GM21367 (cell line): ENCODE measurements around the gene CUL7.
"Not testable (repeated sequence)": the region's sequence is repeated elsewhere in the genome, so short reads cannot be mapped to it uniquely, and the experiment has no call there.

Experiments
- ATAC-seq: cut with Tn5 transposase; IDR thresholded peaks from one replicate; pipeline ENCODE4 v1.9.1; 2021; ENCODE audit not compliant: unreplicated experiment

The CUL7 gene

DNA sequence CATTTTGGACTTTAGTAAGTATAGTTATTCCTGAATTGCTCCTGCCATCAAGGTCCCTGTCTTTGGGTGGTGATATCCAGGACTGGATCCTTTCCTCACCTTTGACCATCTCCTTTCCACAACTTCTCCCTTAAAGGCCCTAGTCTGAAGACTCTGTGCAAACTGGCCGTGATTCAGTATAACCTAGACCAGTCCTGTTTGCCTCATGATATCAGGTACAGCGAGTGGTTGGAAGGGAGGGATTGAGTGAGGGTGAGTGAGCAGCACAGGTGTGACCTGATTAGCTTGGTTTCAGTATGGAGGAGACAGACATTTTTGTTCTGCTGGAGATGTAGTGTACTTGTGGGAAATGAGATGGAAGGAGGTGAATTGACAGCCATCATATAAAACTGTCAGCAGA, 34.5 kb downstream of the CUL7 start:
- no peak for ATAC-seq

DNA sequence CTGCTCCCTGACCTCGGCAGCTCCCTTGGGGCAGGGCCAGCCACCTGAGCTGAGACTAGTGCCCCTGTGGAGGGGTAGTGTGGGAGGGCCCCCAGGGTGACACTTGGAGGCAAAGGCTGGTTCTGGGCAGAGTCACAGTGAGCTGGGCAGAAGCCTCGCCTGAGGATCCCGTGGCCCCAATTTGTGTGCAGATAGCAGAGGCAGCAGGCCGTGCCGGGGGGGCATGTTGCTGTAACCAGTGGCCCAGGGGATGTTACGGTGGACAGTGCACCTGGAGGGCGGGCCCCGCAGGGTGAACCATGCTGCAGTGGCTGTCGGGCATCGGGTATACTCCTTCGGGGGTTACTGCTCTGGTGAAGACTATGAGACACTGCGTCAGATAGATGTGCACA, 36.7 kb downstream of the CUL7 start:
- ATAC-seq, result no peak

DNA sequence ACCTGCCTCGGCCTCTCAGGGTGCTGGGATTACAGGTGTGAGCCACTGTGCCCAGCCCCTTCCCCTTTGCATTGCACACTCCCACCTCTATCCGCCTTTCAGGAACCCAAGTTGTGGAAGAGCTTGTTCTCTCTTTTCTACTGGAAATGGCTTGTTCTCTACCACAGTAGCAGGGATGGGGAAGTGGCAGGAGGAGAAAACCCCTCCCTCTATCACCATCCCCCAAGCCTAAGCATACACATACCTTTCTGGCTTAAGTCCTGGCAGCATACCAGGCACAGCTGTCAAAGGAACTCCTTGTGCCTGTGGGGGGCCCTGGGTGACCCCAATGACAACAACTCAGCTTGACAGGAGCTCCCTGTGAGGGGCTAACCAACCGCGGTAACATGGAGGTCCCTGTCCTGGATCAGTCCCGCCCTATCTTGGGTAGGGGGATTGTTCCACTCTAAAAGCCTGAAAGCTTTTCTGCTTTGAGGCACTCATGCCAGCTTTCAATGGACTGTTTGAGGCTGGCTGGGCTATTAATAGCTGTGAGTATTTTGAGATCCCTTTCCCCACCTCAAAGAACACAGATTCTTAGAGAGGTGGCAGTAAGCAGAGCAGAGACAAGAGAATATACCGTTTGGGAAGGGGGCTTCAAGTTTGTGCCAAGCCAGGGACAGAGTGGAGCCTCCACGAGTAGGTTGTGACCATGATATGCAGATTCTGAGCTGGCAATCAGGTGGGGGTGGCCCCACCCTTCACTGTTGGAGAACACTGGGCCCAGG, 37.3 kb downstream of the CUL7 start:
- ATAC-seq, result no peak

DNA sequence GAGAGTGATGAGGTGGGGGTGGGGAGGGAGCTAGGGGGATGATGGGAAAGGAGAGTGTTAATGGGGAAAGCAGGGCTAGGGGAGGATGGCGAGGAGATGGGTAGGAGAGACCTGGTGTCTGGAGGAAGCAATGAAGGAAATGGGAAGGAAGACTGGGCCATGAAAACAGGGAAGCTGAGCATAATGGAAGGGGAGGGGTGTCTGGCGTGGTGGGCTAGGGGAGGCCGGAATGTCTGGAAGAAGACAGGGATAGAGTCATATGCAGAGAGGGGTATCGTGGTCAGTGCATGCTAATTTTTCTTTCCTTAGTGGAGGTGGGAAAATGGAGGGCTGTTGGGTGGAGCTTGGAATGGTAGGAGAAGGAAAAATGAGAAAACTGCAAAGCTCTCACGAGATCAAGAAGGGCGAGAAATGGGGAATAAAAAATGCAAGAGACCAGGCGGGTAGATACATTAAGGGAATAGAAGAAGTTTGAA, 39.2 kb downstream of the CUL7 start:
- ATAC-seq, result no peak

DNA sequence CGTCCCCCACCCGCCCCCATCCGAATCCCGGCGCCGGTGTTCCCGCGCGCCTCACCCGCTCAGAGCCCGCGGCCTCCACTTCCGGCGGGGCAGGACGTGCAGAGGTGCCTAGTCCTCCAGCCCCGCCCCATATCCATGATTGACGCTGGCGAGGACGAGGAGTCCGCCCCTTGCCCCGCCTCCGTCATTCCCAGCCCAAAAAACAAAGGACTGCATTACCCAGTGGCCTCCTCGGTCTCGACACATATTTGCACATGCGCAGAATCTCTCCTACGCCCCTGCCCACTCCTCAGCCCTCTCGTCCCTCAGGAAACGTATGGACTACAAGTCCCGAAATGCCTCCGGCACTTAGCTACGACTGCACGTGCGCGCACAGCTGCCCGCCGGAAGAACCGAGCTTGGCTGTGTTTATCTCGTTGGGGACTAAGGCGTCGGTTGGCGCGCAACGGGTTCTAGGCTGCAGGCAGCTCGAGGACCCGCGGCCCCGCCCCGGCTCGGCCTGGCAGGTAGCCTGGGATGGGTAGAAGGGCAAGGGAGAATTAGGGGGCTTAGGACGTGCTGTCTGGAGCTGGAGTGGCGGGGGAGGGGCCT, 39.7 kb downstream of the CUL7 start, which contains the start of the genes KLHDC3 and MEA1:
TSS of gene KLHDC3 (plus strand) at position 407 of the 591 bp plus-strand sequence. CDS start 2,944 bp downstream, outside the sequence.
TSS of gene MEA1 (minus strand) at position 104 of the 591 bp plus-strand sequence. CDS start 133 bp downstream, outside the sequence.
- ATAC-seq, result peak; percentile 76

DNA sequence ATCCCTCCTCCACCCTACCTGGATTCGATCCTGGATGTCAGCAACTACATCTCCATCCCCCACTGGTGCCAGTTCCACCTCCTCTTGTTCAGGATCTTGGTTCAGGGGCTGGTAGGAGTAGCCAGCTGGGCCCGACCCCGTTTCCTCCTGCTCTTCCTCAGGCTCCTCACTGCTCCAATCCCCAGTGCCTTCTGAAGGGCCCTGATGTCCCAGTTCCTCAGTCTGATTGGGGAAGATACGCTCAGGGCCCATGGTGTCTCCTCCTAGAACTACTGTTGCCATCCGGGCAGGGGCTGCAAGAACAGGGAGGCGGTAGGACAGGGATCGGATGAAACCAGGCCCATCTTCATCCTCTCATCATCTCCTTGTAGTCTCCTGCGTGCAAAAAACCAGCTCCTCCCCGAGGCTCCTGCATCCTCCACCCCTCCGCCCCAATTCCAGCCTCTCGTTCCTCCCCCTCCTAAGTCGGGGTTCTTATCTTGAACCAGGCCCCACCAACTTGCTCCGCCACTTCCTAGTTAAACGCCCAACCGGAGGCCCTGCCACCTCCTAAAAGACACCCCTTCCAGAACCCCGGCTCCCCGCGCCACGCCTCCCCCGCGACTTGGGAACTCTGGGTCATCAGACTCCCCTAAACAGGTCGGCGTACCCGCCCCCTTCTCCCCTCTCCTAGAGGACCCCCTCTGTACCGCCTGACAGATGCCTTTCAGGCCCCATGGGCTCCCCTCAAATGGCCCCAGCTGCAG, 40.4 kb downstream of the CUL7 start:
- ATAC-seq, result no peak

DNA sequence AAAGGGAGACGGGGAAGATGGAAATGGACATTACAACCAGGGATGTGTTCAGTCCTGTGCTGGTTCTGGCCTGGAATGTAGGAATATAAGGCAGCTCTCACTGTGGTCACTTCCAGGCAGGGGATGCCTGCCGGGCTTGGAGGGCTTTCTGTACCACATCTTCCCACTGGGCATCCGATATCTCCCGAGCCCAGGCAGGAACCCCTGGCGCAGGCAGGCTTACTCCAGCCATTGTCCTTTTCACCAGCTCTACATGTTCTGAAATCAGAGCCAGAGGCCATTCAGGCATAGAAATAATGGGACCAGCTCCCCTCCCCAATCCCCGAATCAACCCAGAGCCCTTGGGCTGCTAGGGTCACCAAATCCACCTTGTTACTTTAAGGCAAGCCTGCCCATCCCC, 41.3 kb downstream of the CUL7 start:
- no peak for ATAC-seq

DNA sequence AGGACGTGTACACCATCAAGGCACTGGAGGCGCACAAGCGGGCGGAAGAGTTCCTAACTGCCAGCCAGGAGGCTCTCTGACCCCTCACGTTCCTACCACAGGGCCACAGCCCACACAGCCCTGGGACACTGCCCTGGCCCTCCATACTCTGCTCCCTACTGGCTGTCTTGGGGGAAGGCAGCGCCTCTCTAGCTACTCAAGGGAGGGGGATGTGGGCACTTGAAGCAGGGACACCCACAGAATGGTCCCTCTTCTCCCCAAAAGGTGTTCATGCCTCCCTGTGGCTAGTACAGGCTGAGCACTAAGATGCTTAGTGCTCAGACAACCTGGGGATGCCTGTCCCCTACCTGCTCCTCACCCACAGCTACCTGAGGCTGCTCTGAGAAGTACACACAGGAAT, 42.4 kb downstream of the CUL7 start:
- ATAC-seq, result no peak

DNA sequence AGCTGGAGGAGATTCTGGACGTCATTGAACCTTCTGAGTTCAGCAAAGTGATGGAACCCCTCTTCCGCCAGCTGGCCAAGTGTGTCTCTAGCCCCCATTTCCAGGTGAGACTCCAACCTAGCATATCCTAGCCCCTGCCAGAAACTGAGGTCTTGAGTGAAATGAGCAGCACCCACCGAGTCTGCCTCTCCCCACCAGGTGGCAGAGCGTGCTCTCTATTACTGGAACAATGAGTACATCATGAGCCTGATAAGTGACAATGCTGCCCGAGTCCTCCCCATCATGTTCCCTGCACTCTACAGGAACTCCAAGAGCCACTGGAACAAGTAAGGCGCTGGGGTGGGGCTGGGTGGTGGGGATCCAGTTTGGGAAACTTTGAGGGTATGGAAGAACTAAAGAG, 44.5 kb downstream of the CUL7 start:
- no peak for ATAC-seq

DNA sequence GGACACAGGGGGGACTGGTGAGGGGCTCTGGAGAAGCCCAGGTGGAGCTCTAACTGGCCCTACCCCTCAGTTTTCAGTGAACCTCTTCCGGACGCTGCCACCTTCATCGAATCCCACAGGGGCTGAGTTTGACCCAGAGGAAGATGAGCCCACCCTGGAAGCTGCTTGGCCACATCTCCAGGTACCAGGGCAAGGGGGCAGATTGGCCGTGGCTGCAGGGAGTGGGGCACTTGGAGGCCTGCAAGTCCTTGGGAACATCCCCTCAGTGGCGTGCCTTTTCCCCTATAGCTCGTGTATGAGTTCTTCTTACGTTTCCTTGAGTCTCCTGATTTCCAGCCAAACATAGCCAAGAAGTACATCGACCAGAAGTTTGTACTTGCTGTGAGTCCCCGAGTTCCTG, 46.5 kb downstream of the CUL7 start:
- no peak for ATAC-seq

DNA sequence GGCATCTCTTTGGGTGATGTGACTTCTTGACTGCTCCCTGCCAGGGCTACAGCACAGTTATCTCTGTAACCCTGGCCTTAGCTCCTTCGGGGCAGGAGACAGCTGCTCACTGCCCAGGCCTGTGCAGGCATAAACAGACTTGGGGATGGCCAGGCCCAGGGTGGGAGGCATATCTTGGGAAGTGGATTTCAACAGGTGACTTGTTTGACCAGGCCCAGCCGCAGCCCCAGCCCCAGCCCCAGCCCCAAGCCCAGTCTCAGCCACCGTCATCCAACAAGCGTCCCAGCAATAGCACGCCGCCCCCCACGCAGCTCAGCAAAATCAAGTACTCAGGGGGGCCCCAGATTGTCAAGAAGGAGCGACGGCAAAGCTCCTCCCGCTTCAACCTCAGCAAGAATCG, 47.4 kb downstream of the CUL7 start:
- ATAC-seq, result no peak

DNA sequence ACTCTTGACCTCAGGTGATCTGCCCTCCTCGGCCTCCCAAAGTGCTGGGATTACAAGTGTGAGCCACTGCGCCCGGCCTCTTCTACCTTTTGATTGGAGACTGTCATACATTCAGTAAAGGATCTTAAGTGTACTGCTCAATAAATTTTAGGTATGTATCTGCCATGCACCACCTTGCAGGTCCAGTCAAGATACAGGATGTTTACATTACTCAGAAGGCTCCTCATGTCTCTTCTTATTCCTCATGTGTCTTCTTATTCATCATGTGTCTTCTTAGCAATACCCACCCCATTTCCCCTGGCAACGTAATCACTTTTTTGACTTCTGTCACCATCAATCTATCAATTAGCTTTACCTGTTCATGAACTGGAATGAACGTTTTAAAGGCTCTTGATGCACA, 47.8 kb downstream of the CUL7 start:
- no peak for ATAC-seq

DNA sequence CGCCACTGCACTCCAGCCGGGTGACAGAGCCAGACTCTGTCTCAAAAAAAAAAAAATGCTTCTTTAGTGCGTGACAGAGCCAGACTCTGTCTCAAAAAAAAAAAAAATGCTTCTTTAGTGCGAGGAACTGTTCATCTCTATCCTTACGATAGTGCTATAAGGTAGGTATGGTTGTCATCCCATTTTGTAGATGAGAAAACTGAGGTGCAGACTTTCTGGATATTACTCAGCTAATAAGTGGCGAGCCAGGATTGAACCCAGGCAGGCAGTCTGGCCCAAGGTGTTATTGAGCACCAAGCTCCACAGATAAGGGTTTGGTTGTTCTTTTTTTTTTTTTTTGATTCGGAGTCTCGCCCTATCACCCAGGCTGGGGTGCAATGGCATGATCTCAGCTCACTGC, 51.8 kb downstream of the CUL7 start:
- no peak for ATAC-seq

DNA sequence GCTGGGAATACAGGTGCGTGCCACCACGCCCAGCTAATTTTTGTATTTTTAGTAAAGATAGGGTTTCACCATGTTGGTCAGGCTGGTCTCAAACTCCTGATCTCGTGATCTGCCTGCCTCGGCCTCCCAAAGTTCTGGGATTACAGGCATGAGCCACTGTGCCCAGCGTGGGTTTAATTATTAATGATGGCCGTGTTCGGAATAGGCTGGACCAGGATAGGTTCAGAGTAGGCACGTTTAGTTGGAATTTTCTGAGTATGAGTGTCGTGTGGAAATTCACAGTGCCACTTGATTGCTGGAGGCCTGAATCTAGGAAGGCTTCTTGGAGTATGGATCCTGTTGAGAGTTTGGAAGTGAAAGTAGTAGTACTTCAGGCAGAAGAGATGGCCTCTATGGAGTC, 55.4 kb downstream of the CUL7 start:
- not testable (repeated sequence) for ATAC-seq

DNA sequence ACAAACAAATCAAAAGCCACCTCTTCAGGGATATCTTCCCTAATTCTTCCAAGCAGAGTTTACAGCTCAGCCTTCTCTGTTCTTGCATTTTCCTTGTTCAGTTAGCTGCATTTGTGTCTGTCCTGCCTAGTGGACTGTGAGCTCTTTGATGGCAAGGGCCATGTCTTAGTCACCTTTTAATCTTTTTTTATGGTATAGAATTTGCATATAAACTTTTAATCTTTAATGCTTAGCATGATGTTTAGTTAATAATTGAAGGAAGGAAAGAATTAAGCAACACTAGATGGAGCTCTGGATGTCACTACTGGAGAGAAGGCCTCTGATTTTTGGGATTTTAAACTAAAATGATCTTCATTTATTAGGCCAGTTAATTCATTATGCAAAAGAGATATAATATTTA, 57.1 kb downstream of the CUL7 start:
- no peak for ATAC-seq

DNA sequence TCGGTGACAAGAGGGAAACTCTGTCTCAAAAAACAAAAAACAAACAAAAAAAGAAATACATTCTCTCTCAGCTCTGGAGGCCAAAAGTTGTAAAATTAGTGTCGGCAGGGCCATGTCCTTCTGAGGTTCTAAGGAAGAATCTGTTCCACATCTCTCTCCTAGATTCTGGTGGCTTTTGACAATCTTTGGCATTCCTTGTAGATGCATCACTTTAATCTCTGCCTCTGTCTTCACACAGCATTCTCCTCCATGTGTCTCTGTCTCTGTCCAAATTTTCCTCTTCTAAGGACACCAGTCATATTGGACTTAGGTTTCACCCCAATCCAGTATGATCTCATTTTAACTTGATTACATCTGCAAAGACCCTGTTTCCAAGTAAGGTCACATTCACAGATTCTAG, 60.2 kb downstream of the CUL7 start:
- no peak for ATAC-seq

DNA sequence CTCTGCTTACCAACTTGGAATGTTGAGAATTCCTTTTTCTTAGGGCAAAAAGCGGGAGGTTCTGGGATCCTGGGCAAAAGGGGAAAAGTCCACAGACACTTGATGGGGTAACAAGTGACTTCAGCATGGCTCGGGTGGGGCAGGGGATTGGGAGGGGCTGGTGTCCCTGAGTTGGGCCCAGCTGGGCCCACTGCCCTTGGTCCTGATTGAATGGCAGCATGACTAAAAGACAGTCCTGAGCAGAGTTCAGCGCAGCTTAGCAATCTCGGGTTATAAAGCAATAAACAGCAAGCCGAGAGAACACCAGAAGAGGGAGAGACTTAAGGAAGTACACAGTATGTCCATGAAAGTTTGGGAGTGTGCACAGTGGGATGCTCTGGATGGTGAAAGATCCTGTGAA, 63.7 kb downstream of the CUL7 start:
- no peak for ATAC-seq

DNA sequence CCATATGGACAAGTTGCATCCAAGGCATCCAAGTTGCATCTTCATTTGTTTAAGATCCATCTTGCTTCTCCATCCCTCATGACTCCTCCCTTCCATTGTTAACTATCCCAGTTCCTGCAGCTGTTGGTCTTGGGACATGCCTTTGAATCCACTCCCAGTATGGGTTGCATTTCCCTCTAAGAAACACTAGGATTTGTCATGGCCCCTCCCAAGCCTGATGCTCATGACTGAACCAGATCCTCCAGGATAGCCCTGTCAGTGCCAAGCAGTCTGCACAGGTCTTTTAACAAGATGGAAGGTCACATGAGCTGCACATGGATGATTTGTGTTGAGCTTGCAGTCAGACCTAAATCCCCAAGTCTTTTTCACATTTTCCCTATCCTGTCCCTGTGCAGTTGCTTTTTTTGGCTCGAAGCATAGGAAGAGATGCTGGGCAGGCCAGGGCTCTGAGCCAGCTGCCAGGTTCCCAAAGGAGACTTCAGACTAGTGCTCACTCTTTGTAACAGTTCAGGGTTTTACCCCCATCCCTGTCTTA, 65.1 kb downstream of the CUL7 start:
- no peak for ATAC-seq
